ENCODE measurements around the gene ACTL8.

ACTL8 gene

GRCh38 chr1:17721444-17721843 lies 33.7 kb upstream of the ACTL8 start:
- Histone ChIP-seq H3K27me3 (ENCODE audit: control insufficient read depth, low read length) (no peaks in the 10 kb centered on the region), H3K9me3 (ENCODE audit: control insufficient read depth, insufficient read depth, low read length) (no peaks in the 10 kb centered on the region), H4K20me1 (ENCODE audit: control insufficient read depth, insufficient read depth, low read depth, low read length) (no peaks in the 10 kb centered on the region), H3K27ac (ENCODE audit: low read depth, low read length) (no peak overlapping the region), H3K9me2 (replicated peaks; ENCODE audit: control insufficient read depth, low read length) (no peaks in the 10 kb centered on the region), H3K4me3 (ENCODE audit: low read length) (no peak overlapping the region), H3K36me3 (ENCODE audit: control insufficient read depth, low read length) (no peaks in the 10 kb centered on the region), H3K4me2 (ENCODE audit: low read length) (no peak overlapping the region), H3F3A (ENCODE audit: control insufficient read depth, insufficient read depth) (no peaks in the 10 kb centered on the region), H3K79me2 (ENCODE audit: control insufficient read depth, low read length) (no peaks in the 10 kb centered on the region), H3K4me1 (ENCODE audit: control insufficient read depth, low read length) (no peaks in the 10 kb centered on the region)
- no peak for TF ChIP-seq EZH2phosphoT487 (IDR thresholded peaks at IDR 0.05; ENCODE audit: borderline replicate concordance, low read length)
- no peak for TF ChIP-seq CTCF (IDR thresholded peaks at IDR 0.05; ENCODE audit: low read depth, low read length, poor library complexity, severe bottlenecking)

- Histone ChIP-seq H3K79me2 (ENCODE audit: control insufficient read depth, low read length) (no peaks in the 10 kb centered on the region), H3K27me3 (ENCODE audit: control insufficient read depth, low read length) (no peaks in the 10 kb centered on the region), H3F3A (ENCODE audit: control insufficient read depth, insufficient read depth) (no peaks in the 10 kb centered on the region), H3K9me3 (ENCODE audit: control insufficient read depth, insufficient read depth, low read length) (no peaks in the 10 kb centered on the region), H3K9me2 (replicated peaks; ENCODE audit: control insufficient read depth, low read length) (no peaks in the 10 kb centered on the region), H3K4me1 (ENCODE audit: control insufficient read depth, low read length) (no peaks in the 10 kb centered on the region), H3K36me3 (ENCODE audit: control insufficient read depth, low read length) (no peaks in the 10 kb centered on the region), H3K4me3 (ENCODE audit: low read length) (no peak overlapping the region), H4K20me1 (ENCODE audit: control insufficient read depth, insufficient read depth, low read depth, low read length) (no peaks in the 10 kb centered on the region), H3K4me2 (ENCODE audit: low read length) (no peak overlapping the region), H3K27ac (ENCODE audit: low read depth, low read length) (no peak overlapping the region)
- TF ChIP-seq EZH2phosphoT487 (IDR thresholded peaks at IDR 0.05; ENCODE audit: borderline replicate concordance, low read length) (no peak), CTCF (IDR thresholded peaks at IDR 0.05; ENCODE audit: low read depth, low read length, poor library complexity, severe bottlenecking) (no peak)
Measured at GRCh38 chr1:17723684-17724083, 31.4 kb upstream of the ACTL8 start.

GRCh38 chr1:17724150-17724549 lies 31.0 kb upstream of the ACTL8 start:
- no peak overlapping the region for H3K27ac ChIP-seq (ENCODE audit: low read depth, low read length)
- H3K9me2 ChIP-seq (replicated peaks; ENCODE audit: control insufficient read depth, low read length), result no peaks in the 10 kb centered on the region
- H3K4me3 ChIP-seq (ENCODE audit: low read length), result no peak overlapping the region
- H3F3A ChIP-seq (ENCODE audit: control insufficient read depth, insufficient read depth), result no peaks in the 10 kb centered on the region
- H3K9me3 ChIP-seq (ENCODE audit: control insufficient read depth, insufficient read depth, low read length), result no peaks in the 10 kb centered on the region
- H3K36me3 ChIP-seq (ENCODE audit: control insufficient read depth, low read length), result no peaks in the 10 kb centered on the region
- no peaks in the 10 kb centered on the region for H4K20me1 ChIP-seq (ENCODE audit: control insufficient read depth, insufficient read depth, low read depth, low read length)
- no peaks in the 10 kb centered on the region for H3K4me1 ChIP-seq (ENCODE audit: control insufficient read depth, low read length)
- TF ChIP-seq EZH2phosphoT487 (IDR thresholded peaks at IDR 0.05; ENCODE audit: borderline replicate concordance, low read length), result no peak
- peak; percentile 2 for TF ChIP-seq CTCF (IDR thresholded peaks at IDR 0.05; ENCODE audit: low read depth, low read length, poor library complexity, severe bottlenecking)
- H3K79me2 ChIP-seq (ENCODE audit: control insufficient read depth, low read length), result no peaks in the 10 kb centered on the region
- no peaks in the 10 kb centered on the region for H3K27me3 ChIP-seq (ENCODE audit: control insufficient read depth, low read length)
- no peak overlapping the region for H3K4me2 ChIP-seq (ENCODE audit: low read length)
